Natural killer cell treated with Interleukin-12 subunit alpha and Interleukin-12 subunit beta and Interleukin-15 and Interleukin-18, amount 100 ng/mL, for 72 hours (primary cell): ENCODE results near the gene ZNF768. TPM values are rescaled to one million over a fixed set of nuclear protein-coding genes. Genes with fewer than 3 reads are reported as not detected.
"Not testable (repeated sequence)": the region's sequence is repeated elsewhere in the genome, so short reads cannot be mapped to it uniquely, and the experiment has no call there.

Experiments used
- ATAC-seq, 2 donors: fragments of 150-1000 bp; cut with Tn5 transposase in 1 of 2; sonication (Bioruptor Pico), chemical (Tn5 transposase) in 1 of 2; 2 replicates each; pipeline ENCODE4 v1.10.0; 2021
- DNase-seq: peaks from one replicate; pipeline ENCODE4 v3.0.0; 2022; ENCODE audit warnings: low spot score
- H3K27ac Mint-ChIP-seq, 2 donors: 1 replicate in 1 of 2; 2 replicates in 1 of 2; pipeline ENCODE4 v1.8.0; 2022; ENCODE audit warnings: mixed read lengths in 2 of 2, mild to moderate bottlenecking in 1 of 2, moderate library complexity in 1 of 2
- H3K27me3 Mint-ChIP-seq, 2 donors: 1 replicate in 1 of 2; 2 replicates in 1 of 2; pipeline ENCODE4 v1.8.0; 2022; ENCODE audit warnings: mixed read lengths in 2 of 2
- H3K36me3 Mint-ChIP-seq: one replicate; pipeline ENCODE4 v1.8.0; 2022; ENCODE audit warnings: mixed read lengths
- H3K4me1 Mint-ChIP-seq, 2 donors: 1 replicate in 1 of 2; 2 replicates in 1 of 2; pipeline ENCODE4 v1.8.0; 2022; ENCODE audit warnings: low read depth in 2 of 2, mixed read lengths in 2 of 2, mild to moderate bottlenecking in 1 of 2
- H3K4me3 Mint-ChIP-seq: one replicate; pipeline ENCODE4 v1.8.0; 2022; ENCODE audit warnings: mixed read lengths
- H3K9me3 Mint-ChIP-seq: 2 replicates; pipeline ENCODE4 v1.8.0; 2022; ENCODE audit warnings: mixed read lengths
- total RNA-seq, 2 donors: library from RNA; stranded (reverse); gene quantifications; one replicate each; pipeline ENCODE4 v1.2.3, GENCODE V29; 2022

Gene ZNF768
- total RNA-seq, 2 donors from 2014 or later, result 10.4 to 11.8 TPM

DNA sequence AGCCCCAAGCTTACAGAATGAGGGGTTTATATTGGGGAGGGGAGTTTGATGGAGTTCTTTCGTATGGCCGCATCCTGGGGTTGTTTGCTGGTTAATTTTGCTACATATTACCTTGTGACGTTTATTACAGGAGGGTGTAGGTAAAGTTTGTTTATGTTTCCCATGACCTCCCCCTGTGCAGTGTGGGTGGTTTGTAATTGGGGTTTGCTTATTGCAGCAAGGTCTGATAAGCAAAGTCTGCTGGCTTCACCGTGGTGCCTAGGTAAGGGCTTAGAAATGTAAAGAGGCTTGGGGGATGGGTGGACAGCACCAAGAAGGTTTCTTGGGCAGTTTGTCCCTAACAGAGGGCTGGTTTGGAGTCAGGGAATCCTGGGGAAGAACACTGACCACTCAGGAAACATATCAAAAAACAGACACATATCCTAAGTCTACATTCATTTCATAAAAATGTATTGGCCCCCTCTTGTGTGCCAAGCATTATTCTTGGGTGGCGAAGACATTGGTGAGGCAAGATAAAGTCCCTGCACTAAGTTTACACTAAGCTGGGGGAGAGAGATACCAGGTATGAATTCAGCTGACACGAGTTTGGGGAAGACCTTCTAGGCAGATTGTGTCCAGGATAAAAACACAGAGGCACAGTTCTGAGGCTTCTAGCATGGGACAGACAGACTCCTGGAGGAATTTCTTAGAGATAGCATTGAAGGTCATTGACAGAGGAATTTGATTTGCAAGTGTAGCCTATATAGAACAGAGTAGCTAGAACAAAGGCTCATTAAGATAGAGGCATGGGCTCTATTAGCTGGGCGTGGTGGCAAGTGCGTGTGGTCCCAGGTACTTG, 22.3 kb upstream of the ZNF768 start:
- DNase-seq, result no peak
- Mint-ChIP-seq H3K4me3 (no peak overlapping the region), H3K36me3 (no peaks in the 10 kb centered on the region), H3K27me3 (no peaks in the 10 kb centered on the region), H3K27ac (peak overlapping the region in 1 of 2 donors; percentile 9), H3K9me3 (no peaks in the 10 kb centered on the region), H3K4me1 (peaks cover 18 to 21% of the 10 kb centered on the region in 2 donors)
- ATAC-seq, result no peak

DNA sequence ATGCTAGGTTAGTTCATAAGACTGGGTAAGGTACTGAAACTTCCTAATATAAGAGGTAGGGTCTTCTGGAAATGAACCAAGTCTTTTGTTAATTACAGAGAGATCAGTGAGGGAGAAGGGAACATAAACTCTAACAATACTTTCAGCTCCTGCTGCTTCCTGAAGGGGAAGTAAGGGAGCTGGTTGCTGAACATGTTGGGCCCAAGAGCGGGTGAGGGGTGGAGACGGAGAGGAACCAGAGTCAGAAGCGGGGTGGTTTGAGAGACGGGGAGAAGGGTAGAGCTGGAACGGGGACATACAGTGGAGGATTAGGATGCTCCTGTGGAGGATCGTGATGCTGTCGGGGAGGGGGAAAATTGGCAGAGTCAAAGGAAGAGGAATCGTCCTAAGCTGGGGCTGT, 19.7 kb upstream of the ZNF768 start:
- Mint-ChIP-seq H3K4me3 (no peak overlapping the region), H3K9me3 (no peaks in the 10 kb centered on the region)

DNA sequence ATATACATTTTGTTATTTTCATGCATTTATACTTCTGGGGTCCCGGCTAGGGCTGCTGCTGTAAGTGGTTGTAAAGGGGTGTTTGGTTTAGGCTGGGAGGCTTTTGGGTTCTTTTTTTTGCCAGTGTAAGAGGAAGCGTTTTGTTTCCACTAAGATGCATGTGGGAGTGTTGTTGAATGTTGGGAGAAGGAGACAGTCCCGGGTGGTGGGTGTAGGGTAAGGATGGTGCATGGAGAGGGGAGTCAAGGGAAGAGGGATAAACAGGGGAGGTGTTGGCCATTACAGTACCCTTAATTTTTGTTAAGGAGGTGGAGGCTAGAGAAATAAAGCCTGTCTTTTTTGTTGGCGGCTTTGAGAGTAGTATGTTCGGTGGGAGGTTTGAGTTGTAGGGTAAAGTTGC, 16.7 kb upstream of the ZNF768 start:
- Mint-ChIP-seq H3K9me3 (no peaks in the 10 kb centered on the region), H3K4me1 (no peaks in the 10 kb centered on the region), H3K27ac (no peak overlapping the region), H3K36me3 (no peaks in the 10 kb centered on the region), H3K4me3 (no peak overlapping the region), H3K27me3 (no peaks in the 10 kb centered on the region)
- DNase-seq, result no peak
- ATAC-seq, result no peak

More for the DNA sequence above, 19.7 kb upstream of the ZNF768 start:
- Mint-ChIP-seq H3K36me3 (no peaks in the 10 kb centered on the region), H3K27me3 (no peaks in the 10 kb centered on the region), H3K27ac (peak overlapping the region in 1 of 2 donors; percentile 13), H3K4me1 (peaks cover 0 to 1% of the 10 kb centered on the region in 2 donors)
- no peak for DNase-seq
- no peak for ATAC-seq

DNA sequence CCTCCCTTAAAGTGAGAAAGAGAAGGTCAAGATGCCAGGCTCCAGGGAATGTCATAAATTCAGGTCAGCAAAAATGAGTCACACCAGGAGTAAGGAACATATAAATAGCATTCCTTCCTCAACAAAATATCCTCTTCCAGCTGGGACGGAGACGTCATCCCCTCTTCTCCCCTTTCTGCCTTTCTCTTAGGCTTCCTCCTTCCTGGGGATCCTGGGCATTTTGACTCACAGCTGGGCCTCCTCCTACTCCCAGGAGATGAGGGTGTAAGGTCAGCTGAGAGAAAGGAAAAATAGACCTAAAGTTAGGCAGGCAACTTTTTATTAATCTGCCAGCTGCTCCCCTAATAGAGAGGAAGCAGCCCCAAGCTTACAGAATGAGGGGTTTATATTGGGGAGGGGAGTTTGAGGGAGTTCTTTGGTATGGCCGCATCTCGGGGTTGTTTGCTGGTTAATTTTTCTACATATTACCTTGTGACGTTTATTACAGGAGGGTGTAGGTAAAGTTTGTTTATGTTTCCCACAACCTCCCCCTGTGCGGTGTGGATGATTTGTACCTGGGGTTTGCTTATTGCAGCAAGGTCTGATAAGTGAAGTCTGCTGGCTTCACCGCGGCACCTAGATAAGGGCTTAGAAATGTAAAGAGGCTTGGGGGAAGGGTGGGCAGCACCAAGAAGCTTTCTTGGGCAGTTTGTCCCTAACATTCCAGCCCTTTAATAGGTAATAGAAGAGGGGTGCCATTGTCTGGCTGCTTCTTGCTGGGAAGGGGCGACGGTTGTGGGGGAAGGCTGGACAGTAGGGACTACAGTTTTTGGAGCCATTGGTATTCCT, 15.3 kb upstream of the ZNF768 start:
- Mint-ChIP-seq H3K4me3 (no peak overlapping the region), H3K27ac (no peak overlapping the region), H3K36me3 (no peaks in the 10 kb centered on the region), H3K4me1 (peaks cover 0 to 2% of the 10 kb centered on the region in 2 donors), H3K27me3 (no peaks in the 10 kb centered on the region), H3K9me3 (no peaks in the 10 kb centered on the region)
- ATAC-seq, result no peak
- no peak for DNase-seq

DNA sequence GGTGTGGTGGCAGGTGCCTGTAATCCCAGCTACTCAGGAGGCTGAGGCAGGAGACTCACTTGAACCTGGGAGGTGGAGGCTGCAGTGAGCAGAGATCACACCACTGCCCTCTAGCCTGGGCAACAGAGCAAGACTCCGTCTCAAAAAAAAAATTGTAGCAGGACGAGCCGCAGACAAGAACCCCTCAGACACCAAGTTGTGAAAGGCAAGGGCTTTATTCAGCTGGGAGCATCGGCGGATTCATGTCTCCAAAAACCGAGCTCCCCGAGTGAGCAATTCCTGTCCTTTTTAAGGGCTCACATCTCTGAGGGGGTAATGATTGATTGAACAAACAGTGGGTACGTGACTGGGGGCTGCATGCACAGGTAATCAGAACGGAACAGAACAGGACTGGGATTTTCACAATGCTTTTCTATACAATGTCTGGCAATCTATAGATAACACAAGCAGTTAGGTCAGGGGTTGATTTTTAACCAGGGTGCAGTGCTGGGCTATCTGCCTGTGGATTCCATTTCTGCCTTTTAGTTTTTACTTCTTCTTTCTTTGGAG, 14.6 kb upstream of the ZNF768 start:
- not testable (repeated sequence) for H3K27me3 Mint-ChIP-seq, H3K4me1 Mint-ChIP-seq, H3K36me3 Mint-ChIP-seq, DNase-seq, ATAC-seq, H3K27ac Mint-ChIP-seq, H3K9me3 Mint-ChIP-seq, H3K4me3 Mint-ChIP-seq

DNA sequence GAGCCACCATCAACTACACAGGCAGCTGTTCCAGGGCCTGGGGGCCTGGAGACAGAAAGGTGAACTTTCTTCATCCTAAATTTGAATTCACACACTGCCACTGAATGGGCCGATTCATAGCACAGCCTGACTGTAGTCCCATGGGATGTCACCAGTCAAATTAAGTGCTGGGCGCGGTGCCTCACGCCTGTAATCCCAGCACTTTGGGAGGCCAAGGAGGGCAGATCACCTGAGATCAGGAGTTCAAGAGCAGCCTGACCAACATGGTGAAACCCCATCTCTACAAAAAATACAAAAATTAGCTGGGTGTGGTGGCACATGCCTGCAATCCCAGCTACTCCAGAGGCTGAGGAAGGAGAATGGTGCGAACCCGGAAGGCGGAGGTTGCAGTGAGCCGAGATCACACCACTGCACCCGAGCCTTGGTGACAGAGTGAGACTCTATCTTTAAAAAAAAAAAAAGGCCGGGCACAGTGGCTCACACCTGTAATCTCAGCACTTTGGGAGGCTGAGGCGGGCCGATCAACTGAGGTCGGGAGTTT, 13.7 kb upstream of the ZNF768 start:
- not testable (repeated sequence) for ATAC-seq, H3K27ac Mint-ChIP-seq

DNA sequence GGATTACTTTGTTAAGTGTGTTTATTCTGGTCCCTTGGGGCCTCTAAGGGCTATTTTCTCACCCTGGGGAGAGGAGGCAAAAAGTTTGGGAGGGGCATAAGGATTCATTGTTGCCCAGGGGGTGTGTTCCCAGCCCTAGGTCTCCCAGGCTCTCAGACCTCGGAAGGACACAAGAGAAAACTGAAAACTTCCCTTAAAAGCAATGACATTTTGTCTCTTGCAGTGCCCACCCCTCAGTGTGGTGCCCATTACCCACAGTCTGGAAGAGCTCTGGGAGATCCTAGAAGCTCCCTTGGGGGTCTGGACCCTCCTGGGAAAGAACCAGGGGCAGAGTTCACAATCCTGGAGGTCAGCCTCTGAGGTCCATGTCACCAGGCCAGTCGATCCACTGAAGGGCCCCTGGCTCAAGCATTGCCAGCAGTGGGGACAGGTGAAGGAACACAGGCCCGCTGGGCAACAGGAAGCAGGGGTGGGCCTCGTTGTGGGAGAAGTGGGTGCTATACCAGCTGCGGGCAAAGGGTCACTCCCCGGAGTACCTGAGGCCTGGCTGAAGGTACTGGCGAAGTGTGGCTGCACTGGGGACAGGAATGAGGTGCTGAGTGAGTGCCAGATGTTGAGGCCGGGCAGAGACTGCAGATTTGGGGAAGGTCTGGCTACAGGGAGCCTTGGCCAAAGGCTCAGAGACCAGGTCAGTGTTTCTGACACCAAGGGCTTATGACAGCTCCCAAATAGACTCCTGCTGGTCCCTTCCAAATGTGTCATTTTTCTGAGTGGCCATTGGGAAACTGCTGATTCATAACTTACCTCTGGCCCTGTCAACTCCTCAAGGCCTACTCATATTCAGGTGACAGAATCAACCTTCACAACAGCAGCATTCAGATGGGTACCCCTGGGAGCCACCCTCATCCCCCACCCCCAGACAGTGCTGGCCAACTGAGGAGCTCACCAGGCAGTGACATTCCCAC, 12.9 kb upstream of the ZNF768 start:
- Mint-ChIP-seq H3K9me3 (no peaks in the 10 kb centered on the region), H3K36me3 (no peaks in the 10 kb centered on the region), H3K27ac (peak overlapping the region in 1 of 2 donors; percentile 13), H3K27me3 (no peaks in the 10 kb centered on the region), H3K4me1 (peaks cover 16% of the 10 kb centered on the region in 2 donors), H3K4me3 (no peak overlapping the region)
- no peak for DNase-seq
- no peak for ATAC-seq

More for the DNA sequence above, 13.7 kb upstream of the ZNF768 start:
- DNase-seq, H3K4me3 Mint-ChIP-seq, H3K9me3 Mint-ChIP-seq, H3K36me3 Mint-ChIP-seq, H3K27me3 Mint-ChIP-seq: not testable (repeated sequence)
- H3K4me1 Mint-ChIP-seq, result peaks cover 13 to 14% of the 10 kb centered on the region in 2 donors

DNA sequence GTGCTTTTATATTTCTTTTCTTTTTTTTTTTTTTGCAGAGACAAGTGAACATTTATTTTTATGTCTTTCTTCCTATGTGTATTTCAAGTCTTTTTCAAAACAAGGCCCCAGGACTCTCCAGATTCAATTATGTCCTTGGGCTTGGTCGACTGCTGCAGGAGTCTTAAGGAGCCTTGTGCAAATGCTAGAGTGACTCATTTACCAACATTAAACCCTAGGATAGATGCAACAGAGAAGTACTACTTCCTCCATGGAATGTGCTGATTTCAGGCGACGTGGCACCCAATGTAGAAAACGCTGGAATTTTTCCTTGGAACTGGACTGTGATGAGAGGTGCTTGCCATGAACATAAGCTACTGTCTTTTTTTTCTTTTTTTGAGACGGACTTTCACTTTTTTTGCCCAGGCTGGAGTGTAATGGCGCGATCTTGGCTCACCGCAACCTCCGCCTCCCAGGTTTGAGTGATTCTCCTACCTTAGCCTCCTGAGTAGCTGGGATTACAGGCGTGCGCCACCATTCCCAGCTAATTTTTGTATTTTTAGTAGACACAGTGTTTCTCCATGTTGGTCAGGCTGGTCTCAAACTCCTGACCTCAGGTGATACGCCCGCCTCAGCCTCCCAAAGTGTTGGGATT, 10.1 kb upstream of the ZNF768 start:
- not testable (repeated sequence) for DNase-seq, H3K27me3 Mint-ChIP-seq, ATAC-seq, H3K36me3 Mint-ChIP-seq, H3K9me3 Mint-ChIP-seq
- H3K4me1 Mint-ChIP-seq, result peaks cover 20% of the 10 kb centered on the region in 2 donors
- peak overlapping the region; percentile 97 for H3K4me3 Mint-ChIP-seq
- peak overlapping the region; percentile 94 to 96 for H3K27ac Mint-ChIP-seq

DNA sequence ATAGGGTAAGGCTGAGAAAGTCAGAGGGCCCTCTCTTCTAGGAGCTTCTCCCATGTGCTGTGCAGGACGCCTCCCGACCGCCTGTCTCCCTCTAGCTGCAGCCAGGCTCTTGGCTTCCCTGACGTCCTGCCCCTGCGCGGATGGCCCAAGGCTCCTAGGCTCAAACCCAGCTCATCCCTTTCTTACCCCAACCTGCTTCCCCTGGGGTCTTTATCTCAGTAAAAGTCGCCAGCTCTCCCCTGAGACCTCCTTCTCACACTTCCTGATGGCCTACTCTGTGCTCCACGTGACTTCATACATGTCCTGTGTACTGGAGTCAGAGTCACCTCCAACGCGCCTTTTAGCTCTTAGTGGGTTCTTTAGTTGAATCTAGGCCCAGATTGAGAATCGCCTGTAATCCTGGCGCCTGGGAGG, 9.4 kb upstream of the ZNF768 start:
- H3K9me3 Mint-ChIP-seq, result no peaks in the 10 kb centered on the region
- ATAC-seq (peak; percentile 72 to 73), DNase-seq (peak; percentile 71)
- H3K4me1 Mint-ChIP-seq, result peaks cover 20 to 24% of the 10 kb centered on the region in 2 donors
- no peaks in the 10 kb centered on the region for H3K36me3 Mint-ChIP-seq
- no peaks in the 10 kb centered on the region for H3K27me3 Mint-ChIP-seq
- peak overlapping the region; percentile 94 to 96 for H3K27ac Mint-ChIP-seq
- peak overlapping the region; percentile 97 for H3K4me3 Mint-ChIP-seq

DNA sequence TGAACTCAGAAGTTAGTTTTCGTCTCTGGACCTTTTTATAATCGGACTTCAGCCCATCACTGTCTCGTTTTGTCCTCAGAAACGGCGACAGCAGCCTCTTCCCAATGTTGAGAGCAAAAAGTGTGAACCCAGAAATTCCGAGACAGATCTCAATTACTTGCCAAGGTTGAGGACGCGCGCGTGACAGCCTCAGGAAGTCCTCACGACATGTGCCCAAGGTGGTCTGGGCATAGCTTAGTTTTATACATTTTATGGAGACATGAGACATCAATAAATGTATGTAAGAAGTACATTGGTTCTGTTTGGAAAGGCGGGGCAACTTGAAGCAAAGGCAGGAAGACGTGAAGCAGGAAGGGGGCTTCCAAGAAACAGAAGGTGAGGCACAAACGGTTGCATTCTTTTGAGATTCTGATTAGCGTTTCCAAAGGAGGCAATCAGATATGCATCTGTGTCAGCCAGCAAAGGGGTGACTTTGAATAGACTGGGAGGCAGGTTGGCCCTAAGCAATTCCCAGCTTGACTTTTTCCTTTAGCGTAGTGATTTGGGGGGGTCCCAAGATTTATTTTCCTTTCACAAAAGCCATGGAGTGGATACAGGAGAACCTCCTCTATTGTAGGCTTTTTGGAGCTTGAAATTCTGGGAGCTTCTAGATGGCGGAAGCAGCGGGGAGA, 8.9 kb upstream of the ZNF768 start:
- no peak for DNase-seq

DNA sequence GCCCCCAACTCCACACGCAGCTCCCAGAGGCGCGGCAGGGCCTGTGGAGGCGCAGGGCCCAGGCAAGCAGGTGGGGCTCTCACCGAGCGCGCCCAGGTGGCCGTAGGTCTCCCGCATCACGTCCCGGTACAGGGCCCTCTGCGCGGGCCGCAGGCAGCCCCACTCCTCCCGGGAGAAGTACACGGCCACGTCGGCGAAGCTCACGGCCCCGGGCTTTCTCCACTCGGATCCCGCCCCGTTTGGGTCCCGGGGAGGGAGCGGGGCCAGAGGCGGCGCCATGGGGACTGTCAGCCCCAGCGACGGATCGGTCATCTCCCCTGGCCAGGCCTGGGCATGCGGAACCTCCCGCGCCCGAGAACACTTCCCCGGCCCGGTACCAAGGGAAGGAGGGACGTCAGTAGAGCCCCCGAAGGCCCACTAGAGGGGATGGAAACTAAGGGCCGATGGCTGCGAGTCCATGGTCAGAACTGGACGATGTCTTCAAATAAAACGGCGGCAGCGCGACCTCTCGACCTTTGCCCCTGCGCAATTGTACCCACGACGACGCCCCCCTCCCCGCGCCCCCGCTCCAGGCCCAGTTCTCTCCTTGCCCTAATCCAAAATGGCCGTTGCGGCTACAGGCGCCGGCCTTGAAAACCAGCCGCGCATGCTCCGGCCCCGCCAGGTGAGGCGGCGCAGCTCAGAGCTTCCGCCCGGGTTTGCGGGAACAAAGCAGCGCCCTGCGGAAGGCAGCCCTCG, 8.2 kb upstream of the ZNF768 start, which contains the start of gene ZNF747:
Gene ZNF747 (minus strand): TSS at position 491 of the 738 bp plus-strand sequence. CDS start 179 bp downstream, at position 312.
- DNase-seq (peak; percentile 89), ATAC-seq (peak; percentile 85 to 91)
- H3K27me3 Mint-ChIP-seq, result no peaks in the 10 kb centered on the region
- peak within 1 kb of the TSS; percentile 94 to 96 for H3K27ac Mint-ChIP-seq
- H3K9me3 Mint-ChIP-seq, result no peaks in the 10 kb centered on the region
- H3K36me3 Mint-ChIP-seq, result no peaks in the 10 kb centered on the region
- H3K4me1 Mint-ChIP-seq, result peaks cover 24 to 32% of the 10 kb centered on the region in 2 donors
- H3K4me3 Mint-ChIP-seq, result peak within 1 kb of the TSS; percentile 97

More for the DNA sequence above, 8.9 kb upstream of the ZNF768 start:
- no peaks in the 10 kb centered on the region for H3K27me3 Mint-ChIP-seq
- peaks cover 23 to 30% of the 10 kb centered on the region in 2 donors for H3K4me1 Mint-ChIP-seq
- peak overlapping the region; percentile 94 to 96 for H3K27ac Mint-ChIP-seq
- H3K9me3 Mint-ChIP-seq, result no peaks in the 10 kb centered on the region
- peak; percentile 1 to 5 for ATAC-seq
- no peaks in the 10 kb centered on the region for H3K36me3 Mint-ChIP-seq
- H3K4me3 Mint-ChIP-seq, result peak overlapping the region; percentile 97
